Lower leg skin (tissue), 4 donors: ENCODE measurements around the gene CXCL16. TPM values are rescaled to one million over a fixed set of nuclear protein-coding genes. Genes with fewer than 3 reads are reported as not detected.

Source experiments
- DNase-seq, 2 donors: peaks; one replicate each; pipeline ENCODE4 v3.0.0-alpha.2; 2019; ENCODE audit warnings: low spot score in 2 of 2
- H3K4me3 ChIP-seq: fragments of 200-600 bp; sonication (generic); 2 replicates; pipeline ENCODE4 v1.5.1; 2017; ENCODE audit warnings: mild to moderate bottlenecking, low read depth; ENCODE audit not compliant: poor library complexity, severe bottlenecking
- CTCF ChIP-seq, 3 donors: fragments of 450-650 bp; IDR thresholded peaks; one replicate each; pipeline ENCODE4 v1.5.1; 2016; ENCODE audit warnings: antibody characterized with exemption in 3 of 3, mild to moderate bottlenecking in 3 of 3, moderate library complexity in 2 of 3
- POLR2A ChIP-seq, 2 donors: fragments of 450-650 bp; IDR thresholded peaks; one replicate each; pipeline ENCODE4 v1.6.1; 2016 to 2017; ENCODE audit warnings: antibody characterized with exemption in 2 of 2, mild to moderate bottlenecking in 1 of 2, moderate library complexity in 1 of 2
- WGBS, 2 donors: methylation state at CpG; one replicate each; pipeline ENCODE4 v1.1.5; 2018; 5-methylcytosine and 5-hydroxymethylcytosine counted together
- intact Hi-C: fragments of 100-400 bp; cut with DNase I; formaldehyde crosslinking; loops from one replicate; pipeline ENCODE4 v1.15.0; 2023; ENCODE audit warnings: low total_unique reads
- total RNA-seq, 4 donors: library from RNA; depleted of rRNA; stranded (reverse); fragments of >200 nt; gene quantifications; one replicate each; pipeline ENCODE4 v1.1.0, GENCODE V29; 2016

CXCL16 gene
- total RNA-seq, 4 donors from 2014 or later = 25.0 to 28.1 (median 25.5) TPM

DNA sequence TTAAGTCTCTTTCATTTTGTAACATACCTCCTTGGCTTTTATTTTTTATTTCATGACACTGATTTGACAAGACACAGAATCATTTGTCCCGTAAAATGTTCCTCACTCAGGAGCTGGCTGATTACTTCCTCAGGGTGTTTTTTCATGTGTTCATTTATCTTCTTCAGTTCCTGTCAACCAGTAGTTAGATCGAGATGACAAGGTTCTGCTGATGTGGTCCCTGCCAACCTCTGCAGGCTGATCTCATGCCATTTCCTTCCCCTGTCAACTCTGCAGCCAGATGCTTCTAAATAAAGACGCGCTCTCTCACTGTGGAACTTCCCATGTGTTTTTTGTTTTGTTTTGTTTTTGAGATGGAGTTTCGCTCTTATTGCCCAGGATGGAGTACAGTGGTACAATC, 8.1 kb upstream of the CXCL16 start:
- intact Hi-C loops = no loop called here
- 25 to 30% methylated on average over 5 of the region's 5 CpGs for WGBS, 2 donors
- DNase-seq = no peak

DNA sequence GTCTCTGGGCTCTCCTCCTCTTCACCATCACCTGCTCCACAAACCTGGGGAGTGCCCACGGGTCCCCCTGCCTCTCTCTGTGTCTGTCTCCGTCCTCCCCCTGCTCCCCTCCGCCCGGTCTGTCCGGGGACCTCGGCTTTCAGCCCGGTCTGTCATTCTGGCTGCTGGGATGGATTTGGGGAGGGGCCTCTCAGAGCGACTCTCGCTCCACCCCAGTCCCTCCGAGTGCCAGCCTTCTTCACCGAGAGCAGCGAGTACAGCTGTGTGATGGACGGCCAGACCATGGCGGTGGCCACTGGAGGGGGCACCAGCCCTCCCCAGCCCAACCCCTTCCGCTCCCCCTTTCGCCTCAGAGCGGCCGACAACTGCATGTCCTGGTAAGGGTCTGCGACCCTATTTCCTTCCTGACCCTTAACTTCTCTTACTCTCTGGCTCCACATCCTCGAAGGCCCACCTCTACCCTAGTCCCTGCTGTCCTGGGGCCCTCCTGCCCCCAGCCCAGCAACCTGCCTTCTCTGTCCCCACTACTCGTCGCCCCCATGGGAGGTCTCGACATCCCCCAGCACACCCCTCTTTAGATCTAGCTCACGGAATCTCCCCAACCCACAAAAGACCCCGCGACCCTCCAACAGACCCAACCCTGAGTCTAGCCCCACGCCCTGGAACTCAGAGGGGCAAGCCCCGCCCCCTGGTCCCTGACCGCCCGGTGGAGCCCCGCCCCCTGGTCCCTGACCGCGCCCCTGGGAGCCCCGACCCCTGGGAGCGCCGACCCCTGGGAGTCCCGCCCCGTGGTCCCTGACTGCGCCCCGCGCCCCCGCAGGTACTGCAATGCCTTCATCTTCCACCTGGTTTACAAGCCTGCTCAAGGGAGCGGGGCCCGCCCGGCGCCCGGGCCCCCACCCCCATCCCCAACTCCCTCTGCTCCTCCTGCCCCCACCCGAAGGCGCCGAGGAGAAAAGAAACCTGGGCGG, 5.6 kb upstream of the CXCL16 start:
- WGBS, 2 donors = 18 to 21% methylated on average over 48 to 51 of the region's 51 CpGs
- intact Hi-C loops = no loop called here
- no peak for DNase-seq
- H3K4me3 ChIP-seq = no peak overlapping the region
- TF ChIP-seq CTCF (IDR thresholded peaks at IDR 0.05) = no peak
- TF ChIP-seq POLR2A (IDR thresholded peaks at IDR 0.05) = no peak

More for the DNA sequence above, 8.1 kb upstream of the CXCL16 start:
- no peak overlapping the region for H3K4me3 ChIP-seq
- TF ChIP-seq CTCF (IDR thresholded peaks at IDR 0.05) = no peak
- TF ChIP-seq POLR2A (IDR thresholded peaks at IDR 0.05) = no peak

DNA sequence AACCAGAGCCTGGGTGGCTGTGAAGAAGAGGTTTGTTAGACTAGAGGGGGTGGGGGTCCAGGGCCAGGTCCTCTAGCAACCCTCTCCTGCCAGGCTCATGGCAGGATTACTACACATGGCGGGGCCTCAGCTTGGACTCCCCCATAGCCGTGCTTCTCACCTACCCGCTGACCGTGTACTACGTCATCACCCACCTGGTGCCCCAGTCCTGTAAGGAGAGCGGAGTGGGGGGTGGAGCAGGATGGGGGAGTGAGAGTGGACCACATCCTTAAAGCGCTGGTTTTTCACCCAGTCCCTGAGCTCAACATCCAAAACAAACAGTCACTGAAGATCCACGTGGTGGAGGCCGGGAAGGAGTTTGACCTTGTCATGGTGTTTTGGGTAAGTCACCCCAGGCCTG, 4.2 kb upstream of the CXCL16 start:
- intact Hi-C loops = no loop called here
- no peak for DNase-seq
- no peak overlapping the region for H3K4me3 ChIP-seq
- no peak for TF ChIP-seq CTCF (IDR thresholded peaks at IDR 0.05)
- TF ChIP-seq POLR2A (IDR thresholded peaks at IDR 0.05) = no peak
- WGBS, 2 donors = 88 to 96% methylated on average over 9 of the region's 9 CpGs

DNA sequence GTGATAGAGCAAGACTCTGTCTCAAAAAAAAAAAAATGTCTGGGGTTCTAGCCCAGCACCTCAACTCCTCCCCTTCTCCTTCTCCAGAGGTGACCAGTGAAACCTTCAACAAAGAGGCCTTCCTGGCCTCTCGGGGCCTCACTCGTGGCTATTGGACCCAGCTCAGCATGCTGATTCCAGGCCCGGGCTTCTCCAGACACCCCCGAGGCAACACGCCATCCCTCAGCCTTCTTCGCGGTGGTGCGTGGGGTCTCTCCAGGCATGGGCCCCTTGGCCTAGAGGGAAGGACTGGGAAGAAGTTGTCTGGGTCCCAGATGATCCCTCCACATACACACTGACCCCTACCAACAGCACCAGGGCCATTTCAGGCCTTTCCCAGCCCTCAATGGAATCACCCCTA, 3.5 kb upstream of the CXCL16 start:
- DNase-seq = no peak

GRCh38 chr17:4742629-4743028, 2.9 kb upstream of the CXCL16 start:
- 67 to 82% methylated on average over 10 of the region's 10 CpGs for WGBS, 2 donors
- no peak for DNase-seq
- H3K4me3 ChIP-seq = no peak overlapping the region
- intact Hi-C loops = no loop called here
- TF ChIP-seq CTCF (IDR thresholded peaks at IDR 0.05) (no peak), POLR2A (IDR thresholded peaks at IDR 0.05) (no peak)

More for the DNA sequence above, 3.5 kb upstream of the CXCL16 start:
- WGBS, 2 donors = 93 to 96% methylated on average over 8 of the region's 8 CpGs
- intact Hi-C loops = no loop called here
- TF ChIP-seq POLR2A (IDR thresholded peaks at IDR 0.05) = no peak
- no peak for TF ChIP-seq CTCF (IDR thresholded peaks at IDR 0.05)
- no peak overlapping the region for H3K4me3 ChIP-seq
